Stimulated activated effector memory CD8-positive, alpha-beta T cell treated with anti-CD3 and anti-CD28 coated beads, Interleukin-12 subunit alpha, Interleukin-12 subunit beta, amount 100 ng/mL, for 72 hours (primary cell): ENCODE results near the gene NLRP4.
"Not testable (repeated sequence)": the region's sequence is repeated elsewhere in the genome, so short reads cannot be mapped to it uniquely, and the experiment has no call there.

ENCODE experiments used
- ATAC-seq: fragments of 150-1000 bp; cut with Tn5 transposase; 2 replicates; pipeline ENCODE4 v1.10.0; 2021
- DNase-seq, 2 donors: peaks; one replicate each; pipeline ENCODE4 v3.0.0; 2021 to 2022; ENCODE audit warnings: low spot score in 2 of 2
- H3K27ac Mint-ChIP-seq: one replicate; pipeline ENCODE4 v1.8.0; 2022; ENCODE audit warnings: mild to moderate bottlenecking, mixed read lengths
- H3K36me3 Mint-ChIP-seq: one replicate; pipeline ENCODE4 v1.8.0; 2022; ENCODE audit warnings: mild to moderate bottlenecking, mixed read lengths
- H3K4me1 Mint-ChIP-seq: one replicate; pipeline ENCODE4 v1.8.0; 2022; ENCODE audit warnings: mixed read lengths
- H3K4me3 Mint-ChIP-seq: one replicate; pipeline ENCODE4 v1.8.0; 2022; ENCODE audit warnings: mild to moderate bottlenecking, mixed read lengths
- H3K9me3 Mint-ChIP-seq: one replicate; pipeline ENCODE4 v1.8.0; 2022; ENCODE audit warnings: mixed read lengths

NLRP4 gene

DNA sequence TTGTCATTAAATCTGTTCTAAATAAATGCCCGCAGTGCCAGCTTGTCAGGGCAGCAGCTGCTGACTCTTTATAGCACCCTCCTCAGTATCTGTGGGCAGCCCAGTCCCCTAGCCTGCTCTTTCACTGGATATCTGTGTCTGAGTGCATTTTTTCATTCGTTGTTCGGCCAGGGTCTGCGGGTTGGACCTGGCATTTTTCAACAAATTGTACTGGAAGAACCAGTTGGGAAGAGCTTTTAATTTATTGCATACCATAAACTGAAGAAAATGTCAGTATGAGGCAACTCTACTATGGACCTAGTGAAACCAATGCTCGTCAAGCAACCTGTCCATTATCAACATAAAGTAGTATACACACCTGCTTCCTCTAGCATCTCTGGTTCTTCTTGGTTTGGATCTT, 87.2 kb downstream of the NLRP4 start:
- Mint-ChIP-seq H3K4me1 (no peaks in the 10 kb centered on the region), H3K4me3 (no peak overlapping the region), H3K9me3 (peaks cover 11% of the 10 kb centered on the region), H3K36me3 (no peaks in the 10 kb centered on the region), H3K27ac (no peak overlapping the region)
- ATAC-seq (no peak), DNase-seq (no peak)

DNA sequence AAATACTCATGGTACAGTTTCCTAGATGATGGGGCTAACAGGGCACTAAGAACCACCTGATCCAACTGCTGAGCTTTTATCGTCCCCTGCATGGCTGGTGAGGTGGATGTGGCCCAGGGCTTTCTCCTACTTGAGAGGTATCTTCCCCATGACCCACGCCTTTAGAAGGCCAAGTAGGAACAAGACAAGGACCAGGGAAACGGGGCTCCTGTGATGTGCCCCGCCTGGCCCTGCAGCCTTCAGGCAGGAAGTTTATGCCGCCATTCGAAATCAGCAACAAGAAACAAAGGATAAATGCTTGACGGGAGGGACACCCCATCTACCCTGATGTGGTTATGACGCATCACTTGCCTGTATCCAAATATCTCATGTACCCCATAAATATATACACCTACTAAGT, 91.7 kb downstream of the NLRP4 start:
- Mint-ChIP-seq H3K36me3 (no peaks in the 10 kb centered on the region), H3K9me3 (peaks cover 8% of the 10 kb centered on the region), H3K4me3 (no peak overlapping the region)

DNA sequence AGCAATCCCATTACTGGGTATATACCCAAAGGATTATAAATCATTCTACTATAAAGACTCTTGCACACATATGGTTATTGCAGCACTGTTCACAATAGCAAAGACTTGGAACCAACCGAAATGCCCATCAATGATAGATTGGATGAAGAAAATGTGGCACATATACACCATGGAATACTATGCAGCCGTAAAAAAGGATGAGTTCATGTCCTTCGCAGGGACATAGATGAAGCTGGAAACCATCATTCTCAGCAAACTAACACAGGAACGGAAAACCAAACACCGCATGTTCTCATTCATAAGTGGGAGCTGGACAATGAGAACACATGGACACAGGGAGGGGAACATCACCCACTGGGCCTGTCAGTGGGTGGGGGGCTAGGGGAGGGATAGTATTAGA, 92.9 kb downstream of the NLRP4 start:
- ATAC-seq, H3K4me1 Mint-ChIP-seq, DNase-seq, H3K4me3 Mint-ChIP-seq, H3K36me3 Mint-ChIP-seq, H3K9me3 Mint-ChIP-seq, H3K27ac Mint-ChIP-seq: not testable (repeated sequence)

More for the DNA sequence above, 91.7 kb downstream of the NLRP4 start:
- DNase-seq (no peak), ATAC-seq (no peak)
- Mint-ChIP-seq H3K4me1 (no peaks in the 10 kb centered on the region), H3K27ac (no peak overlapping the region)

DNA sequence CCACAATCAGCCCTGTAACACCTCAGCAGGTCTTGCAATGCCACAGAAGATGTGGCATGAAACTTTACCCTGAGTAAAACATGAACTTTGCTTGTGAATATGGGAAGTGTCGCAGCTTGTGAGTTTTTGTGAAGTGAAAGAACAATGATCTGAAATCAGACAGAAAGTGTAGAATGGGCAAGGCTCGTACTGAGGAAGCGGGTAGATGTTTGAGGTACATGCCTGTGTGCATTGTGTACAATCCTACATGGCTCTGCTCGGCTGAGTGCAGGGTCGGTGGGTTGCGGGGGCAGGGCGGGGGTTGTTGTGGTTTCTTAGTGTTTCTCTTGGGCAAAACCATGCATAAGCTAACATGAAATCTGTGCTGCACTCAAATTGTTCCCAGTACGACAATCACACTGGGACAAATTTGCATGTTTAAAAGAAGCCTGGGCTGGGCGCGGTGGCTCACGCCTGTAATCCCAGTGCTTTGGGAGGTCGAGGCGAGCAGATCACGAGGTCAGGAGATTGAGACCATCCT, 94.7 kb downstream of the NLRP4 start:
- no peak for DNase-seq
- no peak for ATAC-seq
- no peak overlapping the region for H3K4me3 Mint-ChIP-seq
- H3K27ac Mint-ChIP-seq = no peak overlapping the region
- H3K36me3 Mint-ChIP-seq = no peaks in the 10 kb centered on the region
- no peaks in the 10 kb centered on the region for H3K4me1 Mint-ChIP-seq
- peaks cover 5% of the 10 kb centered on the region for H3K9me3 Mint-ChIP-seq
